HG03469 (cell line): ENCODE measurements around the gene WDR7.

ENCODE experiments used
- ATAC-seq: cut with Tn5 transposase; IDR thresholded peaks from one replicate; pipeline ENCODE4 v1.9.1; 2021; ENCODE audit warnings: mild to moderate bottlenecking, moderate library complexity, moderate number of reproducible peaks; ENCODE audit not compliant: unreplicated experiment

The WDR7 gene

GRCh38 chr18:56795381-56795780 is 144.2 kb downstream of the WDR7 start:
- ATAC-seq: no peak

GRCh38 chr18:56799756-56800155 is 148.6 kb downstream of the WDR7 start:
- ATAC-seq: no peak

- ATAC-seq: no peak
Measured at GRCh38 chr18:56803051-56803450, 151.9 kb downstream of the WDR7 start.

- ATAC-seq: no peak
Measured at GRCh38 chr18:56804395-56804794, 153.2 kb downstream of the WDR7 start.

- ATAC-seq: no peak
Measured at GRCh38 chr18:56807901-56808300, 156.7 kb downstream of the WDR7 start.

GRCh38 chr18:56812674-56813073 is 161.5 kb downstream of the WDR7 start:
- no peak for ATAC-seq

GRCh38 chr18:56815926-56816325 is 164.8 kb downstream of the WDR7 start:
- no peak for ATAC-seq

- no peak for ATAC-seq
Measured at GRCh38 chr18:56823986-56824565, 172.9 kb downstream of the WDR7 start.

- ATAC-seq: no peak
Measured at GRCh38 chr18:56825321-56825720, 174.2 kb downstream of the WDR7 start.

GRCh38 chr18:56825878-56826277 is 174.7 kb downstream of the WDR7 start:
- no peak for ATAC-seq

GRCh38 chr18:56831988-56832387 is 180.8 kb downstream of the WDR7 start:
- ATAC-seq: no peak

- ATAC-seq: no peak
Measured at GRCh38 chr18:56835331-56835730, 184.2 kb downstream of the WDR7 start.

- no peak for ATAC-seq
Measured at GRCh38 chr18:56836173-56836572, 185.0 kb downstream of the WDR7 start.

- no peak for ATAC-seq
Measured at GRCh38 chr18:56841836-56842235, 190.7 kb downstream of the WDR7 start.

- ATAC-seq: no peak
Measured at GRCh38 chr18:56843241-56843640, 192.1 kb downstream of the WDR7 start.

GRCh38 chr18:56844556-56844955 is 193.4 kb downstream of the WDR7 start:
- no peak for ATAC-seq

GRCh38 chr18:56851774-56852173 is 200.6 kb downstream of the WDR7 start:
- ATAC-seq: peak; percentile 82

- no peak for ATAC-seq
Measured at GRCh38 chr18:56853961-56854360, 202.8 kb downstream of the WDR7 start.

- no peak for ATAC-seq
Measured at GRCh38 chr18:56861244-56861643, 210.1 kb downstream of the WDR7 start.

GRCh38 chr18:56869189-56869777 is 218.1 kb downstream of the WDR7 start:
- ATAC-seq: no peak

- no peak for ATAC-seq
Measured at GRCh38 chr18:56870982-56871381, 219.8 kb downstream of the WDR7 start.

- no peak for ATAC-seq
Measured at GRCh38 chr18:56872140-56872539, 221.0 kb downstream of the WDR7 start.
